CMK (cell line): Measurements from ENCODE around the gene YWHAG.
"Not testable (repeated sequence)": the region's sequence is repeated elsewhere in the genome, so short reads cannot be mapped to it uniquely, and the experiment has no call there.

Source experiments
- DNase-seq: peaks from one replicate; pipeline ENCODE4 v3.0.0-alpha.2; 2010; ENCODE audit warnings: low read depth

YWHAG gene

DNA sequence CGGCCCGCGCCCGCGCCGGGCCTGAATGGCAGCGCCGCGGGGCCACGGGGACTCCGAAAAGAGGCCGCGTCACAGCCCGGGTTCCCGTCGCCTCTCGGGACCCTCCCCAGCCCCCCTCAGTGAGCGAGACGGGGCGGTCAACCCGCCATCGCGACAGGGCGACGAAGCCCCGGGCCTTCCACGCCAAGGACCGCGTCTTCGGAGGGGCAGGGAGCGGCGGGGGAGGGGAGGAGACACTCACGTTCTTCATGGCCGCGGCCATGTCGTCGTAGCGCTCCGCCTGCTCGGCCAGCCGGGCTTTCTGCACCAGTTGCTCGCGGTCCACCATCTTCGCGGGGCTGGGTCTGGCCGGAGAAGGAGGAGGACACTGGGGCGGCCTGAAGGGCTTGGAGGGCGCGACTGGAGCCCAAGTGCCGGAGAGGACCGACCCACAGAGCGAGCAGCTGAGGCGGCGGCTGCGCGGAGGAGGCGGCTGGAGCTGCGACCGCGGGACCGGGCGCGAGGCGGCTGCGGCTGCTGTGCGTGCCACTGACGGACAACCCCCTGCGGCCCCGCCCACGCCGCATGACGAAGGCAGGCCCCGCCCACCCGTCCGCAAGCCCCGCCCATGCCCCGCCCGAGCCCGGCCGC is at the start of gene YWHAG:
Gene YWHAG, minus strand, starts transcription at position 511 of the 630 bp plus-strand sequence. Its CDS starts 183 bp downstream, at position 328.
- peak; percentile 81 for DNase-seq

DNA sequence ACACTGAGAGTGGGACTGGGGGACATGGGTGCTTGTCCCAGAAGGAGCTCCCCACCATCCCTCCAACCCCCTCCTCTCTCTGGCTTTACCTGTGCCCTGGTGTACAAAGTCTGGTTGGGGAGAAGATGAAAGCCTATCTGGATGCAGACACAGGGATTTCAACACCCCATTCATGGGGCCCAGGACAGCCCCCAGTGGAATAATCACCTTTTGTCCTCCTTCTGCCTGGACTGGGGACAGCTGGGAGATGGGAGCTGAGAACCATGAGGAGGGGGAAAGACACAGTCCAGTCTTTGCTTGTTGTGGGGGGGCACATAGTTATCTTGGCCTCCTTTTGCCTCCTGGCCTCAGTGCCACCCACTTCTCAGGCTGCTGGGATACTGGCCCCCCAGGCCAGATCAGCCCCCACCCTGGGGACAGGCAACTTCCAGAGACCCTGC is 49.4 kb upstream of the YWHAG start:
- no peak for DNase-seq

DNA sequence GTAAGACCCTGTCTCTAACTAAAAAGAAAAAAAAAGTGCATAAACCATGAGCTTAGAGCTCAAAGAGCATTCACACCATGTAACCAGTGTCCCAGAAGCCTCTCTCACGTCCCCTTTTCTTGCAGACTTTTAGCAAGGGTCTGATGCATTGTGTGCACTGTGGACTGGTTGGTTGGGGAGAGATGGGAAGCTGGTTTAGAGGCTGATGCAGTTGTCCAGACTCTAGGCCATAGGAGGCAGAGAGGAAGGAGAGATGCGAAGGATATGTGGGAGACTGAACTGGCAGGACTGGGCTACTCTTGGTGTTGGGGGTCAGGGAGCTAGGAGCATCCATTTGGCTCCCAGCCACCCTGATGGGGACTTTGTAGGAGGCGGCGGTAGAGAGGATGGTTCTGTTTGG is 48.9 kb upstream of the YWHAG start:
- no peak for DNase-seq

DNA sequence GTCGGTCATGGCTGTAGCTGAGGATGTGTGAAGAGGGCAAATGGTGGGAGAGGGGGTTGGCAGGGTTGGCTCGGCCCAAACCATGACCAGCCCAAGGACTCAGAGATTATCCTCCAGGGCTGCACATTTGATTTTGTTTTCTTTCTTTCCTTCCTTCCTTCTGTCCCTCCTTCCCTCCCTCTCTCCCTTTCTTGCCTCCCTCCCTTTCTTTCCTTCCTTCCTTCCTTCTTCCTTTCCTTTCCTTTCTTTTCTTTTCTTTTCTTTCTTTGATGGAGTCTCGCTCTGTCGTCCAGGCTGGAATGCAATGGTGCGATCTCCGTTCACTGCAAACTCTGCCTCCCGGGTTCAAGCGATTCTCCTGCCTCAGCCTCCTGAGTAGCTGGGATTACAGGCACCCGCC is 46.9 kb upstream of the YWHAG start:
- no peak for DNase-seq

DNA sequence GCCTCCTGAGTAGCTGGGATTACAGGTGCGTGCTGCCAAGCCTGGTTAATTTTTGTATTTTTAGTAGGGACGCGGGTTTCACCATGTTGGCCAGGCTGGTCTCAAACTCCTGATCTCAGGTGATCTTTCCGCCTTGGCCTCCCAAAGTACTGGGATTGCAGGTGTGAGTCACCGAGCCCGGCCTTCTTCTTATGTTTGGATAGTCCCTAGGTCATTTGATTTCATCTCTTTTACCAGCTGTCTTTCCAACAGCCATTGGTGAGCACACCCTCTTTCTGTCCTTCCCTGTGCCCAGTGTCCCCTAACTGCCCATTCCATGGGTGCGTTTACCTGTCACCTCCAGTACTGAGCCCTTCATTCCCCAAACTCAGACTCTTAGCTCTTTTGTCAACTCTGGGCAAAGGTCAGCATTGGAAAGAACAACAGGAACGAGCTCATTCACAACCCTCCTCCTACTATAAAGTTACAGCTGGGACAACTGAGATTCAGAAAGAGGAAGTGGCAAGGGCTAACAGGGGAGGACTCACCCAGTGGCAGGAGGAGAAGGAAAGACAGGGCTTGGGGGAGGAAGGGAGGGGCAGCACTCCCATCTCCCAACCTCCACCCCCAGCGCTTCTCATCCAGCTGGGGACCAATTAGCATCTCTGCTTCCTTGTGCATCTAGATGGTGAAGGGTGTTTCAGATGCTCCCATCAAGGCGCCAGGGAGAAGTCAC is 45.1 kb upstream of the YWHAG start:
- no peak for DNase-seq

DNA sequence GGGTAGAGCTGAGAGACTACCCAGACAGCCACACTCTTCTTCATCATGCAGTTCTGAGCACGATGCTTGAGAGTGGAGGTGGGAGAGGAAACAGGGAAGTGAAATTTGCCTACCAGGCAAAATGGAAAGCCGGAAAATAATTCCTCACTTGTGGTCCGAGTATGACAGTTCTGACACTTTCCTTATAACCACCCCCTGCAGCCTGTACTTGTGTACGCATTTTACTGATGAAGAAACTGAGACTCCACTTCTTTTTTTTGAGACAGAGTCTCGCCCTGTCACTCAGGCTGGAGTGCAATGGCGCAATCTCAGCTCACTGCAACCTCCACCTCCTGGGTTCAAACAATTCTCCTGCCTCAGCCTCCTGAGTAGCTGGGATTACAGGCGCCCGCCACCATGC is 44.3 kb upstream of the YWHAG start:
- not testable (repeated sequence) for DNase-seq

DNA sequence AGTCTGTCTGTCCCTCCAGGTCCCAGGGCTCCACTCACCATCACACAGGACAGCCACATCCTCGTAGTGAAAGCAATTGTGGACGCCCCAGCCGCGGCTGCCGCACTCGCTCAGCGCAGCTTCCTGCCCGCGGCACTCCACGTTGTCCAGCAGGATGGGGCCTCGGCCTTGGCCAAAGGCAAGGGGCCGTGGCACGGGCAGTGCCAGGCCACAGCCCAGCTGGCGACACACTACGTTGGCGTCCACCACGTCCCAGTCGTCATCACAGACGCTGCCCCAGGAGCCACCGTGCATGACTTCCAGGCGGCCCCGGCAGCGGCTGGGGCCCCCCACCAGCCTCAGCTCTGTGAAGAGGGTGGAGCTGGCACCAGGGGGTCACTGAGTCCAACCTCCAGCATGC is 41.5 kb upstream of the YWHAG start:
- DNase-seq, result no peak

DNA sequence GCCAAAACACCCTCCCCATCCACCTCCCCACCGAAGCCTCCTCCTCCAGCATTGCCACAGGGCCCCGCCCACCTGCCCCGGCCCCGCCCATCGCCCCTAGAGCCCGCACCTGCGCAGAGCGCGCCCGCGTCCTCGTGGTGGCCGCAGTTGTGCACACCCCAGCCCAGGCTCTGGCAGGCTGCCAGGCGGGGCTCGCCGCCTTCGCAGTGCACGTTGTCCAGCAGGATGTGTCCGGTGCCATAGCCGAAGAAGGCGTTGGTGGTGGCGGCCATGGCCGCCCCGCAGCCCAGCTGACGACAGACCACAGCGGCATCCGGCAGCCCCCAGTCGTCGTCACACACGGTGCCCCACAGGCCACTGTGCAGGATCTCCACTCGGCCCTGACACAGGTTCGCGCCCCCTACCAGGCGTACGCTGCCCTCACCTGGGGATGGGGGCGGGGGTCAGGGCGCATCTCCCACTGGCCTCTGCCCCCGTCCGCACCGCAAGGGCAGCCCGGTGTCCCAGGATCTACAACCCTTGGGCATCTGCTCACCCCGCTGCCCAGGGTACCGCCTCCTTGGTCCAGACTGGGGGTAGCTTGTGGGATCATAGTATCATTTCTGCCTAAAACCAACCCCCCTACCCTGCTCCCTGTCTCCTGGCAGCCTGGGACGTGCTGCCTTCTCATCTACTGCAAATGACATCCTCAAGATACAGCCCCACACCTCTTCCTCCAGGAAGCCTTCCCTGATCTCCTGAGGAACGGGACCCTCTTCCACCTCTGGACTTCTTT is 38.8 kb upstream of the YWHAG start:
- DNase-seq, result peak; percentile 91

DNA sequence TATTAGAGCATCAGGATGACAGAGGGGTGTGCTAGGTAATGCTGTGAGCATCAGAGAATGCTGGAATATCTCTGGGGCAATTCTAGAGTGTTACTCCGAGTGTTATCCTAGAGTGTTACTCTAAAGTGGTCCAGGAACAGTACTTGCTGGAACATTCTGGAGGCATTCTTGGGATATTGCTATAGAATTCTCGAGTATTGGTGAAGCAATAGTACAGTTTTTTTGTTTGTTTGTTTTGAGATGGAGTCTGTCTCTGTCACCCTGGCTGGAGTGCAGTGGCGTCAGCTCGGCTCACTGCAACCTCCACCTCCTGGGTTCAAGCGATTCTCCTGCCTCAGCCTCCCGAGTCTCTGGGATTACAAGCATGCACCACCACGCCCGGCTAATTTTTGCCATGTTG is 38.1 kb upstream of the YWHAG start:
- DNase-seq, result no peak

DNA sequence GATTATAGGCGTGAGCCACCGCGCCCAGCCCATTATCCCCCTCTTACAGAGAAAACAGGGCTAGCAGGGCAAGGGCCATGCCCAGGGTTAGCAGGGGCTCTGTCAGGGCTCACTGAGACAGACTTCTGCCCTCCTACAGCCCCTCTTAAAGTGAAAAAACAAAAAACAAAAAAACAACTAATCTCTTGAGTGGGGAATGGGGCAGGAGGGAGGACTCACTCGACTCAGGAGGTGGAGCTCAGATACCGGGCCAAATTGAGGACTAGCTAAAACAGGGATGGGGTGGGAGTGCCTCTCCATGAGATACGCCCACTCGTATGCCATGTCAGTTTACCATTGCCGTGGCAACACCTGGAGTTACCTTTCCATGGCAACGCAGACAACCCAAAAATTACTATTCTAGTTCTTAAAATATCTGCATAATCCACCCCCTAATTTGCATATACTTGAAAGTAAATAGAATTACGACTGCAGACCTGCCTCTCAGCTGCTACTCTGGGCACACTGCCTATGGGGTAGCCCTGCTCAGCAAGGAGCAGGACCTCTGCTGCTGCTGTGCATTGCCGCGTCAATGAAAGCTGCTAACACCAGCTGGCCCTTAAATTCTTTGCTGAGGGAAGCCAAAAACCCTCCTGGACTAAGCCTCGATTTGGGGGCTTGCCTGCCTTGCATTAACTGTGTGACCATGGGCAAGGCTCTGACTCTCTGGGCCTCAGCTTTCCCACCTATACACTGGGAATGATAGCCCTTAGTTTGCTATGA is 37.4 kb upstream of the YWHAG start:
- DNase-seq, result no peak

DNA sequence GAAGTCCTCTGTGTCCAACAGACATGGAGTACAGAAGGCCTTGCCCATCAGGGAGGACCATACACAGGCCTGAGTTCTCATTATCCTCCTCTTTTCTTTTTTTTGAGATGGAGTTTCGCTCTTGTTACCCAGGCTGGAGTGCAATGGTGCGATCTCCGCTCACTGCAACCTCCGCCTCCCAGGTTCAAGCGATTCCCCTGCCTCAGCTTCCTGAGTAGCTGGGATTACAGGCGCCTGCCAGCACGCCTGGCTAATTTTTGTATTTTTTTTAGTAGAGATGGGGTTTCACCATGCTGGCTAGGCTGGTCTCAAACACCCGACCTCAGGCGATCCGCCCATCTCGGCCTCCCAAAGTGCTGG is 36.8 kb upstream of the YWHAG start:
- DNase-seq, result not testable (repeated sequence)

DNA sequence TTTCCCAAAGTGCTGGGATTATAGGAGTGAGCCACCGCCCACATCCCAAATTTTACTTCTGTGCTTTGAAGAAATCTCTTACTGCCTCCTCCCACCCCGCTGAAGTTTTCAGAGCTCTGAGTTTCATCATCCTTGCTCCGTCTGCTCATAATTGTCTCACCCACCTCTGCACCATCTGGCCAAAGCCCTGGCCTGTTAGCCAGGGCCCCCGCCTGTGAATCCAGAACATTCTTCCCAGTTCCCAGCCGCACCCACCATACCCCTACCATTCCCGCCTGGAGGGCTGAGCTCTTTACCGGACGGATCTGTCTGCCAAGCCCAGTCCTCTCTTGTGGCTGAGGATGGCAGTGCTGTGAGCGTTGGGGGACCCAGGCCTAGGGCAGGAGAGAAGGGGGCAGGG is 36.2 kb upstream of the YWHAG start:
- DNase-seq, result no peak

DNA sequence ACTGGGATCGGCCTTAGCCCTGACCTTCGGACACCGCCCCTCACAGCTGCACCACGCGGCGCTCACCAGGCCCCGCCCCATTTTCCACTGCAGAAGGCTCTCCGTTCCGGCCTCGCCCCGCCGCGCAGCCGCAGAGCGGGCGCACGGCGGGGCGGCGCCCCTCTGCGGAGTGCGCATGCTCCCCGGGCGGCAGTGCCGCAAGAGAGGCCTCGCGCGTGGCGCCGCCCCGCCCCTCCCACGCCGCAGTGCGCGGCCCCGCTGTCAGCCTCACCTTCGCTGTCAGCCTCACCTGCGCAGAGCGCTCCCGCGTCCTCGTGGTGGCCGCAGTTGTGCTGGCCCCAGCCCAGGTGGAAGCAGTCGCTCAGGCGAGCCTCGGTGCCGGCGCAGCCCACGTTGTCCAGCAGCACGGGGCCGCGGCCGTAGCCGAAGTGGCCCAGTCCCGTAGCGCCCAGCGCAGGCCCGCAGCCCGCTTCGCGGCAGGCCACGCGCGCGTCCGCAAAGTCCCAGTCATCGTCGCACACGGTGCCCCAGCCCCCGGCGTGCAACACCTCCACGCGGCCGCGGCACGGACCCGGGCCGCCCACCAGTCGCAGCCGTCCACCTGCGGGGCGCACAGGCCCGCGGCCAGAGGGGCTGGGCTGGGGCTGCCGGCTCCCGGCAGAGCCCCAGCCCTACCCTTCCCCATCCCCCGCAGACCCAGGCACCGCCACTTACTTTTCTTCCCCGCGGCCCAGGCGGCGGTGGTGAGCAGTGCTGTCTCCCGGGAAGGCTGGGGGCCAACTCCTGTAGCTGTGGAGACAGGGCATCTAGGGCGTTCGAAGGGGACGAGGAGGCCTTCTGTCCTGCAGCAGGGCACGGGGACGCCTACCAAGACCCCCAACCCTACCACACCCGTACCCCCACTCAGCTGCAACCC is 34.6 kb upstream of the YWHAG start:
- DNase-seq, result peak; percentile 73

DNA sequence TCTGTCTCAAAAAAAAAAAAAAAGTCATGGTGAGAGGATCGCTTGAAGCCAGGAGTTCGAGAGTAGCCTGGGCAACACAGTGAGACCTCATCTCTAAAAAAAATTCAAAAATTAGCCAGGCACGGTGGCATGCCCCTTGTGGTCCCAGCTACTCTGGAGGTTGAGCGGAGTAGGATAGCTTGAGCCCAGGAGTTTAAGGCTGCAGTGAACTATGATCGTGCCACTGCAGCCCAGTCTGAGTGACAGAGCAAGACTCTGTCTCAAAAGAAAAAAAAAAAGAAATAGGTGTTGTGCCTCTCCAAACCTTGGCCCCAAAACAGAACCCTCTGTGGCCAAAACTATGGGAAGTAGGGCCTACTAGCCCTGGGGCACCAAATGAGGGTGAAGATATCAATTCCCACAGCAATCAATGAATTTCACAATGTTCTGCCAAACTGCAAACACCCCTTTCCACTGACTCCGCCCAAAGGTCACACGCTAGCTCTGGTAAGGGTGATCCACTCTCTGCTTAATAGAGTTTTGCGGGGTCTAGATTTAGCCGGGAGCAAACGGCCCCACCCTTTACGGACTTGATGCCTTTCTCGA is 33.8 kb upstream of the YWHAG start:
- DNase-seq, result no peak

DNA sequence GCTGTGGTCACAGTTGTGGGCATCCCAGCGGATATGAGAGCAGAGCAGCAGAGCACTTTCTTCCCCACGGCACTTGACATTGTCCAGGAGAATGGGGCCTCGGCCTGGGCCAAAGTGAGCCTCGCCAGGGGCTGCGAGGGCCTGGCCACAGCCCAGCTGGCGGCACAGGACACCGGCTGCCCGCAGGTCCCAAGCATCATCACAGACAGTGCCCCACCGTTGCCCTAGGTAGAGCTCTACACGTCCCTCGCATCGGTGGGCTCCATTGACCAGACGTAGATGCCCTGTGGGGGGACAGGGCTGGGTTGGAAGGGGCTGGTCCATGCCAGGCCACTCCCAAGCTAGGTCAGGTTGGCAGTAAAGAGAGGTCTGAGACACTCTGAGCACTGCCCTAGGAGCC is 31.3 kb upstream of the YWHAG start:
- no peak for DNase-seq

DNA sequence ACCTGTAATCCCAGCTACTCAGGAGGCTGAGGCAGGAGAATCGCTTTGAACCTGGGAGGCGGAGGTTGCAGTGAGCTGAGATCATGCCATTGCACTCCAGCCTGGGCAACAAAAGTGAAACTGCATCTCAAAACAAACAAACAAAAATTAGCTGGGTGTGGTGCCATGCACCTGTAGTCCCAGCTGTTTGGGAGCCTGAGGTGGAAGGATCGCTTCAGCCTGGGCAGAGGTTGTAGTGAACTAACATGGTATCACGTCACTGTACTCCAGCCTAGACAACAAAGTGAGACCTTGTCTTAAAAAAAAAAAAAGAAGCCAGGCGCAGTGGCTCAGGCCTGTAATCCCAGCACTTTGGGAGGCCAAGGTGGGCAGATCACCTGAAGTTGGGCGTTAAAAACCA is 29.0 kb upstream of the YWHAG start:
- not testable (repeated sequence) for DNase-seq

DNA sequence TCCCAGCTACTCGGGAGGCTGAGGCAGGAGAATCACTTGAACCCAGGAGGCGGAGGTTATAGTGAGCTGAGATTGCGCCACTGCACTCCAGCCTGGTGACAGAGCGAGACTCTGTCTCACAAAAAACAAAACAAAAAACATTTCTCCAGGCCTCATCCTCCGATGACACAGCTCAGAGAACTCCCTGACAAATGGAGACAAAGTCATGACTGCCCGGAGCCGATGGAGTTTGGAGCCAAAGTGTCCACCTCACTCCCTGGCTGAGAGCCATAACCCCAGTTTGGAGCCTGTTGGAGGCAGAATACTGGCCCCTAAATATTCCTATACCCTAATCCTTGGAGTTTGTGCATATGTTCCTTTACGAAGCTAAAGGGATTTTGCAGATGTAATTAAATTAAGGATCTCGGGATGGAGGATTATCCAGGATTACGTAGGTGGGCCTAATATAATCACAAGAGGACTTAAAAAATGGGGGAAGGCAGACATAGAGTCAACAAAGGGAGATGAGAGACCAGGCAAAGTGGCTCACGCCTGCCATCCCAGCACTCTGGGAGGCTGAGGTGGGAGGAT is 28.0 kb upstream of the YWHAG start:
- DNase-seq, result no peak

DNA sequence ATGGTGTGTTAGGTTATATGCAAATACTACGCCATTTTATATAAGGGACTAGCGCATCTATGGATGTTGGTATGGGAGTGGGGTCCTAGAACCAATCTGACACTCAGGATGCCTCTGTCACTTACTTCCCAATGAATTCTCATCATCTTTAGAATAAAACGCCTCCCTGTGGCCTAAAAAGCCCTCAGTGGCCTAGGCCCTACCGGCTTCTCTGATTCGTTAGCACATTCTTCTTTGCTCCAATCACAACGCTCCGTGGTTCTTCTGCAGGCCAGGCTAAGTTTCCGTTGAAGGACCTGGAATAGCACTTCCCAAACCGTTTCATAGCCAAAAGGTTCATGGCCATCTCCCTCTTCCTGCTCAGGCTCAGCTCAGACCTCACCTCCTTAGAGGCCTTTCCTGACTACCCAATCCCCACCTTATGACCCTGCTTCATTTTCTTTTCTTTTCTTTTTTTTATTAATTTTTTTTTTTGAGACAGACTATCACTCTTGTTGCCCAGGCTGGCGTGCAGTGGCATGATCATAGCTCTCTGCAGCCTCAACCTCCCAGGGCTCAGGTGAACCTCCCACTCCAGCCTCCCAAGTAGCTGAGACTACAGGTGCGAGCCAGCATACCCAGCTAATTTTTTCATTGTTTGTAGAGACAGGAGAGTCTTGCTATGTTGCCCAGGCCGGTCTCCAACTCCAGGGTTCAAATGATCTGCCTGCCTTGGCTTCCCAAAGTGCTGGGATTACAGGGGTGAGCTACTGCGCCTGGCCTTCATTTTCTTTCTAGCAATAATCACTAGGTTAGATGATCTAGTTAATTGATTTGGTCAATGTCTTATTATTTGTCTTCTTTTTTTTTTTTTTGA is 24.5 kb upstream of the YWHAG start:
- no peak for DNase-seq

DNA sequence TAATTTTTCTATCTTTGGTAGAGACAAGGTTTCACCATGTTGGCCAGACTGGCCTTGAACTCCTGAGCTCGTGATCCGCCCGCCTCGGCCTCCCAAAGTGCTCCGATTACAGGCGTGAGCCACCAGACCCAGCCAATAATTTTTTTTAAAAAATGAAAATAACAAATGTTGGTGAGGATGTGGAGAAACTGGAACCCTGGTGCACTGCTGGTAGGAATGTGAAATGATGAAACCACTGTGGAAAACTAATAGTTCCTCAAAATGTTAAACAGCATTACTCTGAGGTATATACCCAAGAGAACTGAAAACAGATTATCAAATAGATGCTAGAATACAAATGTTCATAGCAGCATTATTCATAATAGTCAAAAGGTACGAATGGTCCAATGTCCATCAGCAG is 23.0 kb upstream of the YWHAG start:
- no peak for DNase-seq

DNA sequence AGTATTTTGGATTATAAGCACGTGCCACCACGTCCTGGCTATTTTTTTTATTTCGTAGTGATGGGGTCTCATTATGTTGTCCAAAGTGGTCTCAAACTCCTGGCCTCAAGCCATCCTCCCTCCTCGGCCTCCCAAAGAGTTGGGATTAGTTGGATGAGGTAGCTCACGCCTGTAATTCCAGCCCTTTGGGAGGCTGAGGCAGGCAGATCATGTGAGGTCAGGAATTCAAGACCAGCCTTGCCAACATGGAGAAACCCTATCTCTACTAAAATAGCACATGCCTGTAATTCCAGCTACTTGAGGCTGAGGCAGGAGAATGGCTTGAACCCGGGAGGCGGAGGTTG is 21.8 kb upstream of the YWHAG start:
- no peak for DNase-seq
